T-helper 1 cell (primary cell): ENCODE data around the gene NPDC1.
"Not testable (repeated sequence)": the region's sequence is repeated elsewhere in the genome, so short reads cannot be mapped to it uniquely, and the experiment has no call there.

Source experiments
- DNase-seq, 5 donors: peaks; one replicate each; pipeline ENCODE4 v3.0.0-alpha.2; 2012 to 2020

Gene NPDC1

GRCh38 chr9:137009217-137009616 lies 36.8 kb downstream of the NPDC1 start:
- DNase-seq = no peak

GRCh38 chr9:137008312-137008711 lies 37.7 kb downstream of the NPDC1 start:
- no peak for DNase-seq

GRCh38 chr9:137007816-137008270 lies 38.1 kb downstream of the NPDC1 start:
- DNase-seq = no peak

GRCh38 chr9:137007108-137007815 lies 38.7 kb downstream of the NPDC1 start:
- no peak for DNase-seq

- DNase-seq = no peak
These were observed 39.6 kb downstream of the NPDC1 start for GRCh38 chr9:137006116-137007003.

GRCh38 chr9:137004285-137004684 lies 41.7 kb downstream of the NPDC1 start:
- DNase-seq = not testable (repeated sequence)

- no peak for DNase-seq
These were observed 43.3 kb downstream of the NPDC1 start for GRCh38 chr9:137002646-137003041.

GRCh38 chr9:137001857-137002645 lies 43.9 kb downstream of the NPDC1 start:
- DNase-seq = no peak

GRCh38 chr9:137000177-137000930 lies 45.6 kb downstream of the NPDC1 start:
- peak in 1 of 5 donors; percentile 72 for DNase-seq

GRCh38 chr9:136997830-136998234 lies 48.1 kb downstream of the NPDC1 start:
- DNase-seq = peak in 1 of 5 donors; percentile 44

- DNase-seq = no peak
These were observed 48.6 kb downstream of the NPDC1 start for GRCh38 chr9:136997371-136997770.

GRCh38 chr9:136996361-136997292 lies 49.4 kb downstream of the NPDC1 start, which contains the start of gene CLIC3:
TSS of gene CLIC3 (minus strand) at chr9:136996568. CDS start at chr9:136996543, 25 bp downstream.
- DNase-seq = peak; percentile 13 to 55 (median 37)

- DNase-seq = no peak
These were observed 50.1 kb downstream of the NPDC1 start for GRCh38 chr9:136995772-136996311.

- DNase-seq = no peak
These were observed 50.6 kb downstream of the NPDC1 start for GRCh38 chr9:136995362-136995761.

GRCh38 chr9:136994888-136995230 lies 51.1 kb downstream of the NPDC1 start:
- no peak for DNase-seq

- no peak for DNase-seq
These were observed 51.6 kb downstream of the NPDC1 start for GRCh38 chr9:136994180-136994887.

- DNase-seq = no peak
These were observed 53.1 kb downstream of the NPDC1 start for GRCh38 chr9:136992819-136993369.

- DNase-seq = peak; percentile 90 to 94 (median 91)
These were observed 53.8 kb downstream of the NPDC1 start, which contains the start of gene PAXX for GRCh38 chr9:136991993-136992818. TSS of gene PAXX (plus strand) at chr9:136992422. CDS start at chr9:136992444, 22 bp downstream.
